Activated CD8-positive, alpha-beta memory T cell treated with anti-CD3 and anti-CD28 coated beads for 48 hours (primary cell): ENCODE measurements around the gene INTS1.

Experiments used
- DNase-seq, 3 experiments: peaks; one replicate each; pipeline ENCODE4 v3.0.0-alpha.2; 2020; ENCODE audit warnings: low read depth in 2 of 3, low spot score in 2 of 3

INTS1 gene

GRCh38 chr7:1542329-1542728, 38.1 kb upstream of the INTS1 start:
- DNase-seq, result no peak

- DNase-seq, result no peak
Observed at GRCh38 chr7:1541431-1542162, 37.4 kb upstream of the INTS1 start.

- DNase-seq, result no peak
Observed at GRCh38 chr7:1540776-1541271, 36.6 kb upstream of the INTS1 start.

GRCh38 chr7:1539882-1540775, 35.9 kb upstream of the INTS1 start:
- DNase-seq, result no peak

GRCh38 chr7:1539181-1539881, 35.1 kb upstream of the INTS1 start:
- DNase-seq, result no peak

GRCh38 chr7:1538544-1539180, 34.5 kb upstream of the INTS1 start:
- DNase-seq, result no peak

GRCh38 chr7:1537535-1538412, 33.6 kb upstream of the INTS1 start:
- DNase-seq, result no peak

GRCh38 chr7:1536743-1537534, 32.8 kb upstream of the INTS1 start:
- DNase-seq, result no peak

- no peak for DNase-seq
Observed at GRCh38 chr7:1536455-1536742, 32.2 kb upstream of the INTS1 start.

- no peak for DNase-seq
Observed at GRCh38 chr7:1535701-1536454, 31.7 kb upstream of the INTS1 start.

GRCh38 chr7:1535100-1535458, 30.9 kb upstream of the INTS1 start:
- DNase-seq, result no peak

- DNase-seq, result no peak
Observed at GRCh38 chr7:1534330-1535099, 30.3 kb upstream of the INTS1 start.

GRCh38 chr7:1533547-1534329, 29.5 kb upstream of the INTS1 start:
- DNase-seq, result no peak

- no peak for DNase-seq
Observed at GRCh38 chr7:1533255-1533546, 29.0 kb upstream of the INTS1 start.

- DNase-seq, result no peak
Observed at GRCh38 chr7:1532456-1533254, 28.5 kb upstream of the INTS1 start.

- DNase-seq, result no peak
Observed at GRCh38 chr7:1531979-1532455, 27.8 kb upstream of the INTS1 start.
